ENCODE data around the gene ZBTB7C. TPM values are rescaled to one million over a fixed set of nuclear protein-coding genes. Genes with fewer than 3 reads are reported as not detected.

Gene ZBTB7C
- total RNA-seq, 1 donor from 2014 or later, result 7.4 TPM

GRCh38 chr18:48168861-48169260, 240.3 kb downstream of the ZBTB7C start:
- no peak overlapping the region for H3K27ac Mint-ChIP-seq
- DNase-seq (ENCODE audit: low spot score in 2 of 2, unreplicated experiment in 2 of 2), result no peak
- H3K4me3 Mint-ChIP-seq, result no peak overlapping the region
- TF ChIP-seq CTCF (IDR thresholded peaks at IDR 0.05; ENCODE audit: unreplicated experiment), result no peak
- H3K4me1 Mint-ChIP-seq, result peaks cover 34% of the 10 kb centered on the region
- H3K27me3 Mint-ChIP-seq (ENCODE audit: low read depth), result peaks cover 3% of the 10 kb centered on the region
- no peaks in the 10 kb centered on the region for H3K9me3 Mint-ChIP-seq
- H3K36me3 Mint-ChIP-seq, result no peaks in the 10 kb centered on the region

- H3K9me3 Mint-ChIP-seq, result no peaks in the 10 kb centered on the region
- no peak overlapping the region for H3K4me3 Mint-ChIP-seq
- peak overlapping the region; percentile 17 for H3K27ac Mint-ChIP-seq
- H3K36me3 Mint-ChIP-seq, result no peaks in the 10 kb centered on the region
- no peak for DNase-seq (ENCODE audit: low spot score in 2 of 2, unreplicated experiment in 2 of 2)
- peaks cover 3% of the 10 kb centered on the region for H3K27me3 Mint-ChIP-seq (ENCODE audit: low read depth)
- TF ChIP-seq CTCF (IDR thresholded peaks at IDR 0.05; ENCODE audit: unreplicated experiment), result no peak
- H3K4me1 Mint-ChIP-seq, result peaks cover 44% of the 10 kb centered on the region
Observed at GRCh38 chr18:48167897-48168253, 241.3 kb downstream of the ZBTB7C start.

GRCh38 chr18:48166336-48166875, 242.8 kb downstream of the ZBTB7C start:
- no peak for DNase-seq (ENCODE audit: low spot score in 2 of 2, unreplicated experiment in 2 of 2)
- Mint-ChIP-seq H3K36me3 (no peaks in the 10 kb centered on the region), H3K4me3 (no peak overlapping the region), H3K4me1 (peaks cover 53% of the 10 kb centered on the region), H3K27me3 (ENCODE audit: low read depth) (peaks cover 3% of the 10 kb centered on the region), H3K27ac (no peak overlapping the region), H3K9me3 (no peaks in the 10 kb centered on the region)
- no peak for TF ChIP-seq CTCF (IDR thresholded peaks at IDR 0.05; ENCODE audit: unreplicated experiment)

- DNase-seq (ENCODE audit: low spot score in 2 of 2, unreplicated experiment in 2 of 2), result no peak
- TF ChIP-seq CTCF (IDR thresholded peaks at IDR 0.05; ENCODE audit: unreplicated experiment), result no peak
- Mint-ChIP-seq H3K4me1 (peaks cover 58% of the 10 kb centered on the region), H3K36me3 (no peaks in the 10 kb centered on the region), H3K9me3 (no peaks in the 10 kb centered on the region), H3K27me3 (ENCODE audit: low read depth) (peaks cover 3% of the 10 kb centered on the region), H3K27ac (peak overlapping the region; percentile 3), H3K4me3 (no peak overlapping the region)
Observed at GRCh38 chr18:48165111-48165866, 243.9 kb downstream of the ZBTB7C start.

GRCh38 chr18:48164701-48165100, 244.5 kb downstream of the ZBTB7C start:
- Mint-ChIP-seq H3K9me3 (no peaks in the 10 kb centered on the region), H3K36me3 (no peaks in the 10 kb centered on the region), H3K4me3 (no peak overlapping the region), H3K4me1 (peaks cover 58% of the 10 kb centered on the region), H3K27ac (no peak overlapping the region), H3K27me3 (ENCODE audit: low read depth) (peaks cover 3% of the 10 kb centered on the region)
- no peak for DNase-seq (ENCODE audit: low spot score in 2 of 2, unreplicated experiment in 2 of 2)
- no peak for TF ChIP-seq CTCF (IDR thresholded peaks at IDR 0.05; ENCODE audit: unreplicated experiment)

Data from mesothelial cell of epicardium (in vitro differentiated cells).